HG02852 (cell line): ENCODE results near the gene SLC13A4.

Experiments used
- ATAC-seq: cut with Tn5 transposase; IDR thresholded peaks from one replicate; pipeline ENCODE4 v1.9.1; 2021; ENCODE audit warnings: mild to moderate bottlenecking, moderate library complexity; ENCODE audit not compliant: unreplicated experiment

The SLC13A4 gene

GRCh38 chr7:135721198-135721820 is 6.7 kb downstream of the SLC13A4 start:
- ATAC-seq = no peak

GRCh38 chr7:135719688-135720087 is 8.3 kb downstream of the SLC13A4 start:
- ATAC-seq = no peak

- ATAC-seq = no peak
Measured at GRCh38 chr7:135718794-135719437, 9.1 kb downstream of the SLC13A4 start.

GRCh38 chr7:135718219-135718618 is 9.8 kb downstream of the SLC13A4 start:
- no peak for ATAC-seq

- ATAC-seq = no peak
Measured at GRCh38 chr7:135717693-135718092, 10.3 kb downstream of the SLC13A4 start.

- no peak for ATAC-seq
Measured at GRCh38 chr7:135716677-135717238, 11.2 kb downstream of the SLC13A4 start.

- no peak for ATAC-seq
Measured at GRCh38 chr7:135715673-135716072, 12.3 kb downstream of the SLC13A4 start.

GRCh38 chr7:135715055-135715522 is 12.9 kb downstream of the SLC13A4 start:
- ATAC-seq = no peak

- no peak for ATAC-seq
Measured at GRCh38 chr7:135714534-135715009, 13.4 kb downstream of the SLC13A4 start.

GRCh38 chr7:135713836-135714470 is 14.0 kb downstream of the SLC13A4 start:
- ATAC-seq = no peak

- no peak for ATAC-seq
Measured at GRCh38 chr7:135712796-135713195, 15.2 kb downstream of the SLC13A4 start.

GRCh38 chr7:135712182-135712782 is 15.7 kb downstream of the SLC13A4 start:
- no peak for ATAC-seq

GRCh38 chr7:135711139-135711469 is 16.9 kb downstream of the SLC13A4 start:
- no peak for ATAC-seq

- no peak for ATAC-seq
Measured at GRCh38 chr7:135710417-135711138, 17.4 kb downstream of the SLC13A4 start.

- no peak for ATAC-seq
Measured at GRCh38 chr7:135709508-135709907, 18.5 kb downstream of the SLC13A4 start.

- no peak for ATAC-seq
Measured at GRCh38 chr7:135708041-135708440, 19.9 kb downstream of the SLC13A4 start.

GRCh38 chr7:135707570-135707966 is 20.4 kb downstream of the SLC13A4 start:
- ATAC-seq = no peak

GRCh38 chr7:135706858-135707569 is 21.0 kb downstream of the SLC13A4 start:
- no peak for ATAC-seq

- ATAC-seq = no peak
Measured at GRCh38 chr7:135706038-135706742, 21.8 kb downstream of the SLC13A4 start.

- ATAC-seq = no peak
Measured at GRCh38 chr7:135704698-135705097, 23.3 kb downstream of the SLC13A4 start.
